Keratinocyte (primary cell): ENCODE results near the gene TMEM94. TPM values are rescaled to one million over a fixed set of nuclear protein-coding genes. Genes with fewer than 3 reads are reported as not detected.
"Not testable (repeated sequence)": the region's sequence is repeated elsewhere in the genome, so short reads cannot be mapped to it uniquely, and the experiment has no call there.

Experiments used
- DNase-seq: peaks from one replicate; pipeline ENCODE4 v3.0.0-alpha.2; 2011; ENCODE audit warnings: low read depth, missing footprints, low spot score
- FAIRE-seq: peaks from 2 replicates; lab custom pipeline; 2011; peaks lifted over from hg19 to GRCh38; lab: Jason Lieb, UNC
- H2AFZ ChIP-seq: 2 replicates; pipeline ENCODE4 v1.6.0; 2012; ENCODE audit warnings: low read length, control low read depth, inconsistent platforms; ENCODE audit not compliant: control insufficient read depth
- H3K27ac ChIP-seq: 2 replicates; pipeline ENCODE4 v1.5.1; 2011; ENCODE audit warnings: low read length; ENCODE audit not compliant: control insufficient read depth, insufficient read depth
- H3K27me3 ChIP-seq: 3 replicates; pipeline ENCODE4 v1.6.0; 2011; ENCODE audit warnings: low read length; ENCODE audit not compliant: control insufficient read depth, insufficient read depth; ENCODE audit errors: extremely low read depth
- H3K36me3 ChIP-seq, 2 experiments: 2 replicates in 1 of 2; 3 replicates in 1 of 2; pipeline ENCODE4 v1.5.1; 2011; ENCODE audit warnings: low read length in 2 of 2, mild to moderate bottlenecking in 1 of 2; ENCODE audit not compliant: control insufficient read depth in 2 of 2, insufficient read depth in 2 of 2; ENCODE audit errors: extremely low read depth in 1 of 2
- H3K4me1 ChIP-seq: 3 replicates; pipeline ENCODE4 v1.5.1; 2011; ENCODE audit warnings: low read length; ENCODE audit not compliant: control insufficient read depth, insufficient read depth; ENCODE audit errors: extremely low read depth
- H3K4me2 ChIP-seq: 3 replicates; pipeline ENCODE4 v1.6.0; 2011; ENCODE audit warnings: low read depth, low read length; ENCODE audit not compliant: control insufficient read depth, insufficient read depth; ENCODE audit errors: extremely low read depth
- H3K4me3 ChIP-seq, 3 experiments: fragments of 200-600 bp in 1 of 3; sonication (generic) in 1 of 3; 2 replicates in 2 of 3; 3 replicates in 1 of 3; pipeline ENCODE4 v1.5.1; 2011 to 2016; ENCODE audit warnings: low read length in 3 of 3, mild to moderate bottlenecking in 3 of 3, control low read depth in 2 of 3, inconsistent platforms in 1 of 3, low read depth in 1 of 3, mixed read lengths in 1 of 3, mixed run types in 1 of 3, moderate library complexity in 1 of 3; ENCODE audit not compliant: control insufficient read depth in 2 of 3, insufficient read depth in 2 of 3; ENCODE audit errors: extremely low read depth in 1 of 3
- H3K79me2 ChIP-seq: 2 replicates; pipeline ENCODE4 v1.6.0; 2012; ENCODE audit warnings: low read length; ENCODE audit not compliant: control insufficient read depth, insufficient read depth
- H3K9ac ChIP-seq: 3 replicates; pipeline ENCODE4 v1.6.0; 2011; ENCODE audit warnings: low read length; ENCODE audit not compliant: control insufficient read depth, insufficient read depth; ENCODE audit errors: extremely low read depth
- H3K9me1 ChIP-seq: 3 replicates; pipeline ENCODE4 v1.6.0; 2011; ENCODE audit warnings: low read length; ENCODE audit not compliant: control insufficient read depth, insufficient read depth; ENCODE audit errors: extremely low read depth
- H3K9me3 ChIP-seq: 2 replicates; pipeline ENCODE4 v1.5.1; 2012; ENCODE audit warnings: low read depth, low read length; ENCODE audit not compliant: control insufficient read depth
- H4K20me1 ChIP-seq: 3 replicates; pipeline ENCODE4 v1.6.0; 2011; ENCODE audit warnings: low read length; ENCODE audit not compliant: control insufficient read depth, insufficient read depth; ENCODE audit errors: extremely low read depth
- CTCF ChIP-seq, 3 experiments: IDR thresholded peaks in 1 of 3; conservative IDR thresholded peaks in 1 of 3; optimal IDR thresholded peaks in 1 of 3; 2 replicates in 2 of 3; 3 replicates in 1 of 3; pipeline versions ENCODE3 to v1.5.1; 2011; ENCODE audit warnings: low read length in 3 of 3, mild to moderate bottlenecking in 3 of 3, moderate library complexity in 2 of 3, control low read depth in 1 of 3, inconsistent platforms in 1 of 3; ENCODE audit not compliant: insufficient read depth in 2 of 3; ENCODE audit errors: extremely low read depth in 1 of 3
- EZH2 ChIP-seq: IDR thresholded peaks from one replicate; pipeline ENCODE4 v1.6.1; 2012; ENCODE audit warnings: inconsistent platforms, mild to moderate bottlenecking, low read length, moderate library complexity
- dilution Hi-C: fragments of 300-500 bp; cut with MboI; formaldehyde crosslinking; loops from one replicate; pipeline ENCODE4 v1.7.0; 2020; ENCODE audit warnings: low sequenced_read_pairs; ENCODE audit not compliant: extremely low pct_ligation_motif_present
- polyA plus RNA-seq, 5 experiments: library from polyadenylated mRNA; depleted of rRNA in 3 of 5; stranded (reverse) in 3 of 5; stranded (forward) in 1 of 5; unstranded in 1 of 5; fragments of >200 nt; gene quantifications; 1 replicate in 1 of 5; 2 replicates in 3 of 5; 3 replicates in 1 of 5; pipeline versions ENCODE4 v1.2.1 to v1.2.3, GENCODE V29; 2011 to 2012; ENCODE audit warnings: missing spikeins in 2 of 5, low read depth in 1 of 5, low replicate concordance in 1 of 5

The TMEM94 gene
- polyA plus RNA-seq, 1 donor (not counting 4 experiments of a cell fraction or from before 2014, with no cell fraction given), result 13.6 TPM

- Histone ChIP-seq H3K27ac (no peak overlapping the region), H3K4me3 (no peak overlapping the region)
Observed at GRCh38 chr17:75476271-75476671, 19.8 kb downstream of the TMEM94 start.

GRCh38 chr17:75476752-75477489 is 20.5 kb downstream of the TMEM94 start:
- Histone ChIP-seq H3K4me3 (no peak overlapping the region), H3K9ac (no peak overlapping the region), H2AFZ (no peak overlapping the region), H3K9me3 (no peaks in the 10 kb centered on the region), H3K27me3 (no peaks in the 10 kb centered on the region), H3K4me2 (no peak overlapping the region), H3K36me3 (peaks cover 2 to 13% of the 10 kb centered on the region in 2 experiments), H3K27ac (no peak overlapping the region), H3K9me1 (no peaks in the 10 kb centered on the region), H3K79me2 (no peaks in the 10 kb centered on the region), H3K4me1 (peaks cover 5% of the 10 kb centered on the region), H4K20me1 (no peaks in the 10 kb centered on the region)
- TF ChIP-seq CTCF (optimal IDR thresholded peaks at IDR 0.05 in 1 of 3, IDR thresholded peaks at IDR 0.05 in 1 of 3, conservative IDR thresholded peaks at IDR 0.05 in 1 of 3; ENCODE audit: extremely low read depth in 1 of 3, insufficient read depth in 2 of 3, low read length in 3 of 3) (no peak), EZH2 (no peak)
- DNase-seq, result no peak
- FAIRE-seq, result no peak
- dilution Hi-C loops, result no loop called here

More at GRCh38 chr17:75476271-75476671, 19.8 kb downstream of the TMEM94 start:
- Histone ChIP-seq H4K20me1 (no peaks in the 10 kb centered on the region), H3K4me2 (no peak overlapping the region), H3K4me1 (peaks cover 8% of the 10 kb centered on the region), H3K9me3 (no peaks in the 10 kb centered on the region), H3K36me3 (peaks cover 2 to 14% of the 10 kb centered on the region in 2 experiments), H3K9me1 (no peaks in the 10 kb centered on the region), H2AFZ (no peak overlapping the region), H3K79me2 (no peaks in the 10 kb centered on the region), H3K27me3 (no peaks in the 10 kb centered on the region), H3K9ac (no peak overlapping the region)
- no peak for FAIRE-seq
- DNase-seq, result no peak
- dilution Hi-C loops, result no loop called here
- no peak for TF ChIP-seq EZH2
- no peak for TF ChIP-seq CTCF (optimal IDR thresholded peaks at IDR 0.05 in 1 of 3, IDR thresholded peaks at IDR 0.05 in 1 of 3, conservative IDR thresholded peaks at IDR 0.05 in 1 of 3; ENCODE audit: extremely low read depth in 1 of 3, insufficient read depth in 2 of 3, low read length in 3 of 3)

- H3K27ac ChIP-seq, H3K9me1 ChIP-seq, DNase-seq, H3K79me2 ChIP-seq, H4K20me1 ChIP-seq, H3K4me2 ChIP-seq, FAIRE-seq, H3K9ac ChIP-seq, H3K9me3 ChIP-seq, H3K4me3 ChIP-seq, H3K4me1 ChIP-seq, H3K27me3 ChIP-seq, dilution Hi-C loops, H3K36me3 ChIP-seq, H2AFZ ChIP-seq: not testable (repeated sequence)
Observed at GRCh38 chr17:75477490-75477862, 21.0 kb downstream of the TMEM94 start.
